ENCODE data around the gene PTP4A2.
A peak's percentile ranks its signal among the peaks of the same experiment; 100 is the strongest.

PTP4A2 gene

GRCh38 chr1:31923901-31924535, 14.2 kb downstream of the PTP4A2 start:
- no peak for TF ChIP-seq GATA2 (IDR thresholded peaks at IDR 0.05; ENCODE audit: low read depth, low read length)
- no peak for TF ChIP-seq GATA3 (IDR thresholded peaks at IDR 0.05; ENCODE audit: low read depth, low read length)

DNA sequence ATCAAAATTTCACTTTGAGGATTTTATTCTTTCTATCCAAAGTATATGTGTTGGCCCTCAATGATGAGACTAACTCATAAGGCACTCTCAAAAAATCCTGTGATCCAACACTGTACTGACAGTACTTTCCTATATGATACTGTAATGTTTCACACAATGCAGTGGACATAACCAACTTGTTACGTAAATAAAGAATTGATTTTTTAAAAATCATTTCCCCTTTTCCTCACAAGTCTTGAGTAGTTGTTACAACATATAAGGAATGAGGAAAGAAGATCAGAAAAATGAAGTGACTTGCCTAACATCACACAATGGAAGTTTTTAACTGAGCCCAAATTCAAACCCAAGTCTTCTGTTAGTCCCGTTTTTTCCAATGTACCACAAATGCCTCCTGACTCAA, 17.2 kb downstream of the PTP4A2 start:
- TF ChIP-seq GATA2 (IDR thresholded peaks at IDR 0.05; ENCODE audit: low read depth, low read length) (no peak), GATA3 (IDR thresholded peaks at IDR 0.05; ENCODE audit: low read depth, low read length) (no peak)

GRCh38 chr1:31919591-31919990, 18.6 kb downstream of the PTP4A2 start:
- TF ChIP-seq GATA2 (IDR thresholded peaks at IDR 0.05; ENCODE audit: low read depth, low read length) (no peak), GATA3 (IDR thresholded peaks at IDR 0.05; ENCODE audit: low read depth, low read length) (no peak)

GRCh38 chr1:31915438-31915837, 22.7 kb downstream of the PTP4A2 start:
- TF ChIP-seq GATA3 (IDR thresholded peaks at IDR 0.05; ENCODE audit: low read depth, low read length) (no peak), GATA2 (IDR thresholded peaks at IDR 0.05; ENCODE audit: low read depth, low read length) (0 out of 2 replicates have a peak, but pooled peaks have one; percentile 21)

DNA sequence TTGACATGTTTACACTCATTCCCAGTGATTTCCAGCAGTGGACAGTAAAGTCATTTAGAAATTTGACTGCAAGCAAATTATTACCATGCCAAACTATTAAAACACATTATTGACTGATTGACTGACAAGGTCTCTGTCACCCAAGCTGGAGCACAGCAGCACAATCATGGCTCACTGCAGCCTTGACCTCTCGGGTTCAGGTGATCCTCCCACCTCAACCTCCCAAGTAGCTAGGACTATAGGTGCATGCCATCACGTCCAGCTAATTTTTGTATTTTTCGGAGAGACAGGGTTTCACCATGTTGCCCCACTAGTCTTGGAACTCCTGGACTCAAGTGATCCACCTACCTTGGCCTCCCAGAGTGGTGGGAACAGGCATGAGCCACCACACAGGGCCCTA, 24.2 kb downstream of the PTP4A2 start:
- TF ChIP-seq GATA3 (IDR thresholded peaks at IDR 0.05; ENCODE audit: low read depth, low read length) (no peak), GATA2 (IDR thresholded peaks at IDR 0.05; ENCODE audit: low read depth, low read length) (no peak)

- TF ChIP-seq GATA3 (IDR thresholded peaks at IDR 0.05; ENCODE audit: low read depth, low read length) = no peak
- no peak for TF ChIP-seq GATA2 (IDR thresholded peaks at IDR 0.05; ENCODE audit: low read depth, low read length)
Measured at GRCh38 chr1:31912839-31913239, 25.3 kb downstream of the PTP4A2 start.

DNA sequence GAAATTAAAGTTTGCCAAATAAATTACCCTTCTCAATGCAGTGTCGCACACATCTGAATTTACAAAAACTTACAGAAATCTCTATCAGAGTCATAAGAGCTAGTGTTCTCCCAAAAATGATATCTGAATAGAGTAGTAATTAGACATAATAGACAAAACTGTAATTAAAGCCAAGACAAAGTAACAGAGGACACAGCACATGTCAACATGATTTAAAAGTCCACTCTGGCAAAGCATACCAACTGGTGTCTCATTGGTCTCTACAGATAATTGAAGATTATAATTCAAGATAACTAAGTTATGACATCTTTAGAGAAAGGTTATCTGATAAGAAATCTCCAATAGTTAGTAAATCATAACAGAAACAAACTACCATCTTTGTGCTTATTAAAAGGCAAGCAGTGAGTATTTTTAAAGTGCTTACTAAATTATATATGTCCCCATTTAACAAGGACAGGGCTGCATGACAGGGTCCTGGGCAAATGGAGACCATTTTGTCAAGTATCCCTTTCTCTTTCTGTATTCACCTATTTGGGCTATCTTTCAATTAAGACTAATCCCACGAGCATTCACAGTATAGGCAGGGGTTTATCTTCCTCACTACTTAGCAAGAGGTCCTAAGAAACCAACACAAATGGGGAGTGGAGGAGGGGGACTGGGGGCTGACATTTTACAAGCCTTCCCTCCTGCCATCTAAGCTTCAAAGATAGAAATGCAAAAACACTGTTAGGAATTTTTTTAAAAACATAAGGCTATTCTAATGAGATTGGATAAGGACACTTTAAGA, 26.0 kb downstream of the PTP4A2 start:
- TF ChIP-seq GATA2 (IDR thresholded peaks at IDR 0.05; ENCODE audit: low read depth, low read length) = no peak
- peak; percentile 56; the same call in 1 of the 2 replicates for TF ChIP-seq GATA3 (IDR thresholded peaks at IDR 0.05; ENCODE audit: low read depth, low read length)

DNA sequence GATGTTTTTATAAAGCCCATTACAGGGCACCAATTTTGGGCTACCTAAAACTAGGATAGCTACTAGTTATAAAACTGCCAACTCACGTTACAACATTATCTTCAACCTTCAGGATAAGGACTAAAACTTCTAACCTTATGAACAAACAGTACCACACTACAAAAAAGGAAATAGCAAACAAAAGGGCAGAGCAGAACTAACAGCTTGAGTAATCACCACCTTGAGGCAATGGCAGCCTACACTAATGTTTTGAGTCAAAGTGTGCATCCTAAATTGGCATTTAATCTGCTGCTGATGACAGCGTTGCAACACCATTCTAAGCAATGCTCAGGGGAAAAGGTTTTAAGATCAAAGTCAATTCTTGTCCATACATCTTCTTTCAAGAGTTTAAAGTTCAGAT, 27.2 kb downstream of the PTP4A2 start:
- TF ChIP-seq GATA3 (IDR thresholded peaks at IDR 0.05; ENCODE audit: low read depth, low read length) (no peak), GATA2 (IDR thresholded peaks at IDR 0.05; ENCODE audit: low read depth, low read length) (no peak)

- TF ChIP-seq GATA2 (IDR thresholded peaks at IDR 0.05; ENCODE audit: low read depth, low read length) (no peak), GATA3 (IDR thresholded peaks at IDR 0.05; ENCODE audit: low read depth, low read length) (no peak)
Measured at GRCh38 chr1:31909691-31910090, 28.5 kb downstream of the PTP4A2 start.

GRCh38 chr1:31906557-31906956, 31.6 kb downstream of the PTP4A2 start:
- TF ChIP-seq GATA2 (IDR thresholded peaks at IDR 0.05; ENCODE audit: low read depth, low read length) (no peak), GATA3 (IDR thresholded peaks at IDR 0.05; ENCODE audit: low read depth, low read length) (no peak)

DNA sequence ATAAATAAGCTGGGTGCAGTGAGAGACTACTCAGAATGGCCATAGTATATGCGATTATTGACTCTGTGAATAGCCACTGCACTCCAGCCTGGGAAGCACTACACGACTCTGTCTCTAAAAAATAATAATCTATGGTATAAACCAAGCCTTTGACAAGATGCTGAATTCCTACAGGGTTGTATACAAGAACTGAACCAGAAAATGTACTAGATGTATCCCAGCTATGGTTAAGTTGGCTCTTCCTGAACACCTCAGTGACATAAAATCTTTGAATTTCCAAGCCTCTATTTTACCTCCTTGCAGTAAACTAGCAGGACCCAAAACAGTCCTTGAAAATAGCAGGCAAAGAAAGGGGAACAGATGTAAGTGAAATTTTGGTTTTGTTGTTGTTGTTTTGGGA, 32.5 kb downstream of the PTP4A2 start:
- no peak for TF ChIP-seq GATA2 (IDR thresholded peaks at IDR 0.05; ENCODE audit: low read depth, low read length)
- TF ChIP-seq GATA3 (IDR thresholded peaks at IDR 0.05; ENCODE audit: low read depth, low read length) = no peak

DNA sequence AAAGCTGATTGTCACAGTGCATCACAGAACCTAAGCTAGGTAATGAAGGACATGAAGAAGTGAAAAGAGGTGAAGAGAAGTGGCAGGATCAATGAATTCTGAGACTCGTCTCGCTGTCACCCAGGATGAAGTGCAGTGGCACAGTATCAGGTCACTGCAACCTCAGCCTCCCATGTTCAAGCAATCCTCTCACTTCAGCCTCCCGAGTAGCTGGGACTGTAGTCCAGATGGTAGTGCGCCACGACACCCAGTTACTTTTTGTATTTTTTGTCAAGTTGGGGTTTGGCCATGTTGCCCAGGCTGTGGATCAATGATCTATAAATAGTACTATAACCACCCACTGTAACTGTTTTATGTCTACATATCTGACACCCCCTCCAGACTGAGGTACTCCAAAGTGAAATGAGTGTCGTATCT, 33.1 kb downstream of the PTP4A2 start:
- TF ChIP-seq GATA2 (IDR thresholded peaks at IDR 0.05; ENCODE audit: low read depth, low read length) (no peak), GATA3 (IDR thresholded peaks at IDR 0.05; ENCODE audit: low read depth, low read length) (no peak)

- TF ChIP-seq GATA3 (IDR thresholded peaks at IDR 0.05; ENCODE audit: low read depth, low read length) = no peak
- no peak for TF ChIP-seq GATA2 (IDR thresholded peaks at IDR 0.05; ENCODE audit: low read depth, low read length)
Measured at GRCh38 chr1:31904339-31905092, 33.7 kb downstream of the PTP4A2 start.

GRCh38 chr1:31902510-31902860, 35.7 kb downstream of the PTP4A2 start:
- TF ChIP-seq GATA3 (IDR thresholded peaks at IDR 0.05; ENCODE audit: low read depth, low read length) = no peak
- TF ChIP-seq GATA2 (IDR thresholded peaks at IDR 0.05; ENCODE audit: low read depth, low read length) = no peak
